HG02678 (cell line): Measurements from ENCODE around the gene PRELP.
"Not testable (repeated sequence)": the region's sequence is repeated elsewhere in the genome, so short reads cannot be mapped to it uniquely, and the experiment has no call there.

ENCODE experiments used
- ATAC-seq: cut with Tn5 transposase; IDR thresholded peaks from one replicate; pipeline ENCODE4 v1.9.1; 2021; ENCODE audit warnings: mild to moderate bottlenecking, moderate library complexity; ENCODE audit not compliant: unreplicated experiment

Gene PRELP

GRCh38 chr1:203475012-203475981 lies at the start of gene PRELP:
TSS of gene PRELP (plus strand) at chr1:203475806. CDS start at chr1:203483185, 7,379 bp downstream.
- no peak for ATAC-seq

- no peak for ATAC-seq
Observed at GRCh38 chr1:203426366-203426765, 49.2 kb upstream of the PRELP start.

GRCh38 chr1:203426870-203427269 lies 48.7 kb upstream of the PRELP start:
- no peak for ATAC-seq

GRCh38 chr1:203427451-203427850 lies 48.2 kb upstream of the PRELP start:
- no peak for ATAC-seq

- no peak for ATAC-seq
Observed at GRCh38 chr1:203428981-203429599, 46.5 kb upstream of the PRELP start.

- ATAC-seq = no peak
Observed at GRCh38 chr1:203435615-203436014, 40.0 kb upstream of the PRELP start.

GRCh38 chr1:203437696-203438315 lies 37.8 kb upstream of the PRELP start:
- no peak for ATAC-seq

- no peak for ATAC-seq
Observed at GRCh38 chr1:203439131-203439730, 36.4 kb upstream of the PRELP start.

GRCh38 chr1:203440771-203441170 lies 34.8 kb upstream of the PRELP start:
- ATAC-seq = no peak

GRCh38 chr1:203441766-203442165 lies 33.8 kb upstream of the PRELP start:
- no peak for ATAC-seq

- no peak for ATAC-seq
Observed at GRCh38 chr1:203442821-203443220, 32.8 kb upstream of the PRELP start.

- no peak for ATAC-seq
Observed at GRCh38 chr1:203443296-203443695, 32.3 kb upstream of the PRELP start.

GRCh38 chr1:203444171-203444576 lies 31.4 kb upstream of the PRELP start:
- ATAC-seq = no peak

- no peak for ATAC-seq
Observed at GRCh38 chr1:203447151-203447550, 28.5 kb upstream of the PRELP start.

GRCh38 chr1:203447598-203447997 lies 28.0 kb upstream of the PRELP start:
- ATAC-seq = not testable (repeated sequence)

GRCh38 chr1:203448521-203449061 lies 27.0 kb upstream of the PRELP start:
- no peak for ATAC-seq

- ATAC-seq = no peak
Observed at GRCh38 chr1:203450001-203450400, 25.6 kb upstream of the PRELP start.

GRCh38 chr1:203450479-203451149 lies 25.0 kb upstream of the PRELP start:
- ATAC-seq = no peak

- no peak for ATAC-seq
Observed at GRCh38 chr1:203451836-203452784, 23.5 kb upstream of the PRELP start.
